GM12891 (cell line): ENCODE measurements around the gene CCDC136.

Source experiments
- POLR2A ChIP-seq: IDR thresholded peaks from 2 replicates; pipeline ENCODE4 v1.6.1; 2011; ENCODE audit warnings: low read depth, low read length, control low read depth
- POLR2AphosphoS5 ChIP-seq: IDR thresholded peaks from 2 replicates; pipeline ENCODE4 v1.6.1; 2011; ENCODE audit warnings: low read depth, low read length, control low read depth
- SPI1 ChIP-seq: IDR thresholded peaks from 2 replicates; pipeline ENCODE4 v1.6.1; 2011; ENCODE audit warnings: low read depth, low read length, control low read depth

- TF ChIP-seq POLR2AphosphoS5 (no peak), POLR2A (no peak), SPI1 (no peak)
Measured at GRCh38 chr7:128791972-128792327, 182 bp downstream of the CCDC136 start.
